HG02973 (cell line): ENCODE results near the gene NKX1-2.

Source experiments
- ATAC-seq: cut with Tn5 transposase; IDR thresholded peaks from one replicate; pipeline ENCODE4 v1.9.1; 2021; ENCODE audit warnings: moderate library complexity; ENCODE audit not compliant: unreplicated experiment

The NKX1-2 gene

DNA sequence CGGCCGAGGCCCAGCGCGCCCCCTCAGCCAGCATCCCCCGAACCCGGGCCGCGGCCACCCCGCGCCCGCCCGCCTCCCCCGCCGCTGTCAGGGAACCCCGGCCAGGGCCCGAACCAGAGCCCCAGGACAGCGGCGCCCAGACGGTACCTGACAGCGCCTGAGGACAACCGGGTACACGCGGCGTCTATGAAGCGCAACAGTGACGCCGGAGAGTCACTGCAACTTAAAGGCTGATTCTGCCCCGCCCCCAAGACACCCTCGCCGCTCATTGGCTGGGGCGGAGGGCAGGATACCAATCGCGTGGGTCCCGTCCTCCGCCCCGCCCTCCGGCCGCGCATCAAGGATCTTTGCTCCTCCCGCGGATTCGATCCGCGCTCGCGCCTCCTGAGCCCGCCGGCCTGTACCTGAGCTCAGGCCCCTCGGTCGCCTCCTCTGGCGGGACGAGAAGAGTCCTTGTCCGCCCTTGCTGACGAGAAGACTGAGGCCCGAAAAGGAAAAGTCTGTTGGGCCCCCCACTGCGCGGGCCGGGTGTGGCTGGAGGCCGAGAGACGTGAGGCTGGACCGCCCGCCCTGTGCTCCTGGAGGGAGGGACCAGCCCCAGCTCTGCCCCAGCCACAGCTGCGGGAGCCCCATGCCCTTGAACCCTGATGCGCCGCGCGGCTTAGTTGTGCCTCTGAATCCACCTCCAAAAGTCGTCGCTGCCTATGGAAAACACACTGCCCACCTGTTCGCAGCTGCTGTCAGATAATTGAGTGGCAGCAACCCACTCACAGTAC, 30.9 kb downstream of the NKX1-2 start, which contains the start of gene OAT:
Gene OAT, minus strand, starts transcription at position 198 of the 776 bp plus-strand sequence. CDS start 6,752 bp downstream, outside the sequence.
- peak; percentile 98 for ATAC-seq

DNA sequence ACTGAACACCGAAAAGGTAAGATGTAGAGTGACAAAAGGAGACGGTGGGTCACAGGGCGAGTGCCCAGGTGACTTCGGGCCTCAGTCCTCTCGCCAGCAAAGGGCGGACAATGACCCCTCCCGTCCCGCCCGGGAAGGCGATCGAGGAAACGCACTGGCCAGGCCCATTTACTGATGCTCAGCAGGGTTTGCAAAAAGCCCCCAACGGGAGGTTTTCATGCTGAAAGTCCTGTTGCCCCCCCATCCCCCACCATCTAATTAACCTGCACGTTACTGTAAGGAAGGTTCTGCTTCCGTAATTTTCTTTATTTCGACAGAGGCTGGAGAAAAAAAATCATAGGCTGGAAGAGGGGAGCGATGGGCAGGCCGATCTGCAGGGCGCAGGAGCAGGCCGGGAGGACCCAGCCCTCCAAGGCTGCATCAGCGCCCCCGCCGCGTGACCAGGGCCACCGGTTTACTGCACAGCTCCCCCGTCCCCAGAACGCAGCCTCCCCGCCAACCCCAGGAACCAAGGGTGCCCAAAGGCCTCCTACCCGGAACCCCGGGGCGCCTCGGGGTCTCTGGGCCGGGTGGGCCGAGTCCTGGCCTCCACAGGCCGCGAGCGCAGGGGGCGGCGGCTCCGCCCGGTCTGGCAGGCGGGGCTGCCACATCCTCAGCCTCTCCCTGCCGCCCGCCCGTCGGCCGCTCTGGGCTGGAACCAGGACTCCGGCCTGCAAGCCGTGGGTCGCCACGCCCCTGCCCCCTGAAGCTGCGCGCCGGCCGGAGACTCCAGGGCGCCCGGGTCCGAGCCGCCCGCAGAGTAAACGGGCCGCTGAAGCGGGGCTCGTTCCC, 31.7 kb downstream of the NKX1-2 start:
- peak; percentile 17 for ATAC-seq

- no peak for ATAC-seq
Observed at GRCh38 chr10:124416733-124417132, 33.1 kb downstream of the NKX1-2 start.

DNA sequence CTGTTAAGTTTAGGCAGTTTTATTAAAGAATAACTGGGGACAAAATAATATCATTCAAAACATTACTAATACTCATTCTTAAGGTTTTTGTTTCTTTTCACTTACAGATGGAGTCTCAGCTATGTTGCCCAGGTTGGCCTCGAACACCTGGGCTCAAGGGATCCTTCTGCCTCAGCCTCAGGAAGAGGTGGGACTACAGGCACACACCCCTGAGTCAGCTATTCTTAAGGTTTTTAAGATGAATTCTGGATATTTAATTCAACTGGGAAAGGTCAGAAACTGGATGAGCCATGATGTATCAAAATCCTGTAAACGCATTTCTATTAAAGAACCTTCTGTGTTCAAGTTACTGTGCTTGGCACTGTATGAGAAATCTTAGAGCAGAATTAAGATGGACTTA, 34.6 kb downstream of the NKX1-2 start:
- no peak for ATAC-seq

GRCh38 chr10:124414076-124414475, 35.8 kb downstream of the NKX1-2 start:
- no peak for ATAC-seq

GRCh38 chr10:124409696-124410095, 40.1 kb downstream of the NKX1-2 start:
- ATAC-seq: no peak

DNA sequence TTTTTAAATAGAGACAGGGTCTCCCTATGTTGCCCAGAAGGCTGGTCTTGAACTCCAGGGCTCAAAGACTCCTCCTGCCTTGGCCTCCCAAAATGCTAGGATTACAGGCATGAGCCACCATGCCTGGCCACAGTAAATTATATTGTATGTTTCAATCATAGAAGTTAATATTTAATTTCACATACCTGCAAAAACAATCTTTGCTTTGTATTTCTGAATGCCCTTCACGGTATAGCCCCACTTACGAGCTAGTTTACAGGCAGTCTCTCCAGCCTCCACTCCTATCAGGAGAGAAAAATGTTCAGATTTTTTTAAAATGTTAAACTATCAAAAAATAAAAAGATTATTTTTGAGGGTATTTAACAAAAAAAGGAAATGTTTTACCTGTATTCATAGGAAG, 41.5 kb downstream of the NKX1-2 start:
- ATAC-seq: no peak

DNA sequence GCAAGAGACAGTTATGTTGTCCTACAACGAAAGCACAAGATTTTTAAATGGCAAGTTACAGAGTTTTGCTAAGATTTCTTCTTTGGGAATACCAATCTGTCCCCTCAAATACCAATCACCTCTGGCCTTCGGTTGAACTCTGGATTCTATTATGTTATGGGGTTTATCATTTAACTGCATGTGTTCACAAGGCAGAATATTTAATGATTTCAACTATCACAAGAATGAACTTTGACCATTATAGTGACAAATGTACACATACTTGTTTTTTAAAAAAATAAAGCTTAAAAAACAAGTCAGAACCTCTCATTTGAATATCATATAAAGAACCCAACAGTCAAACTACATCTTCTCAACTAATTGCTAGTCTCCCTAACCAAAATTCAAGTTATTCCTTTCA, 42.4 kb downstream of the NKX1-2 start:
- no peak for ATAC-seq

DNA sequence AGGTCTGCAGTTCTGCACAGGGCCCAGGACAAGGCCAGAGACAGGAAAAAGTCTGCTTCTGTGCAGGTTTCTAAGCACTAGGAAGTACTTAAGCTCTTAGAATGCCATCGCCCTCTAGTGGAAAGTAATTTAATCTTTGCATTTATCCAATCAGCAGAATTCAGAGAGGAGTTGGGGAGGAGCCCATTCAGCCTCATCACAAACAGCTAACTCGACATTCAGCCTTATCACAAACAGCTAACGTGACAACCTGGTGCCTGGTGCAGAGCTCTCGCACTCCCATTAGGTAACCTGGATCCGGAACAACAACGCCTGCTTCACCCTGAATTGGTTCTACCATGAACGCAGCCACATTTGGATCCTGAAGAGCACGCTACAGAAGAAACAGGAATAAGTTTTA, 46.3 kb downstream of the NKX1-2 start:
- peak; percentile 94 for ATAC-seq

GRCh38 chr10:124402273-124402672, 47.6 kb downstream of the NKX1-2 start:
- ATAC-seq: no peak

- ATAC-seq: no peak
Observed at GRCh38 chr10:124401633-124402032, 48.2 kb downstream of the NKX1-2 start.
